Activated CD4-positive, alpha-beta T cell treated with anti-CD3 and anti-CD28 coated beads, Interleukin-2, Interleukin-6, amounts not matched to agents 100 ng/mL and 50 ng/mL, durations not matched to agents 16 hours and 8 hours (primary cell): ENCODE data around the gene LRP2.
"Not testable (repeated sequence)": the region's sequence is repeated elsewhere in the genome, so short reads cannot be mapped to it uniquely, and the experiment has no call there.

Experiments
- DNase-seq: peaks from one replicate; pipeline ENCODE4 v3.0.0-alpha.2; 2020

Gene LRP2

DNA sequence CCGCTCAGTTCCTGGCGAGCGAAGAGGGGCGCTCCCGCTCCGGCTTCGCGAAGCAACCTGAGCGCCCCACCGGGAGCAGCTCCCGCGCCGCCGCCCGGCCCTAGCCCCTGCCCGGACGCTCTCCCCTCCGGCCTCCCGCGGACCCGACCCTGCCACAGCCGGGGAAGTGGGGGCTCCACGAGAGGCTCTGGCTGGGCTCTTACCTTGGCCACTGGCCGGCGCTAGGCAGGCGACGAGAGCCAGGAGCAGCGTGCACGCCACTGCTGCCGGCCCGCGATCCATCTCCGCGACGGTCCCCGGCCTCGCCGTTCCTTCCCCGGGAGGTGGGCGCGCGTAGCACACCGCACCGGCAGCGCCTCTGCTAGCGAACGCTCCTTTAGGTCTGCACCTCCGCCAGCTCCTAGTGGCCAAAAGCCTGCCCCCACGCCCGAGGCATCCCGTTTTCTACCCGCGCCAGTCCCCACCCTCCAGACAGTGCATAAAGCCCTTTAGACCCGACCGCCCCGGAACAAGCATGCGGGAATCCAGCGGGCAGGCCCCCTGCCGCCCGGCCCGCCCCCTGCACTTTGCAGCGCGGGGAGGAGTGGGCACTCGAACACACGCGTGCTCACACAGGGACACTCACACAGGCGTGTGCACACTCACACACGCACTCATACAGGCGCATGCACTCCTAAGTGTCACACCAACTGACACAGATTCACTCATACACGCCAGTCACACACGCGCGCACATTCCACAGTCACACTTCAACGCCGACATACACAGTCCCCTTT is at the start of gene LRP2:
TSS of gene LRP2 (minus strand) at position 417 of the 776 bp plus-strand sequence. CDS start at position 282, 135 bp downstream.
- peak; percentile 7 for DNase-seq

GRCh38 chr2:169406891-169407290 is 44.6 kb upstream of the LRP2 start:
- no peak for DNase-seq

DNA sequence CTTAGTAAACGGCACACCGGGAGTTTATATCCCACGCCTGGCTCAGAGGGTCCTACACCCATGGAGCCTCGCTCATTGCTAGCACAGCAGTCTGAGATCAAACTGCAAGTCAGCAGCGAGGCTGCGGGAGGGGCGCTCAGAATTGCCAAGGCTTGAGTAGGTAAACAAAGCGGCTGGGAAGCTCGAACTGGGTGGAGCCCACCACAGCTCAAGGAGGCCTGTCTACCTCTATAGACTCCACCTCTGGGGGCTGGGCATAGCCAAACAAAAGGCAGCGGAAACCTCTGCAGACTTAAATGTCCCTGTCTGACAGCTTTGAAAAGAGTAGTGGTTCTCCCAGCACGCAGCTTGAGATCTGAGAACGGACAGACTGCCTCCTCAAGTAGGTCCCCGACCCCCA is 37.2 kb upstream of the LRP2 start:
- DNase-seq = not testable (repeated sequence)

GRCh38 chr2:169397697-169398096 is 35.4 kb upstream of the LRP2 start:
- no peak for DNase-seq

- no peak for DNase-seq
Observed at GRCh38 chr2:169395821-169396374, 33.6 kb upstream of the LRP2 start.

DNA sequence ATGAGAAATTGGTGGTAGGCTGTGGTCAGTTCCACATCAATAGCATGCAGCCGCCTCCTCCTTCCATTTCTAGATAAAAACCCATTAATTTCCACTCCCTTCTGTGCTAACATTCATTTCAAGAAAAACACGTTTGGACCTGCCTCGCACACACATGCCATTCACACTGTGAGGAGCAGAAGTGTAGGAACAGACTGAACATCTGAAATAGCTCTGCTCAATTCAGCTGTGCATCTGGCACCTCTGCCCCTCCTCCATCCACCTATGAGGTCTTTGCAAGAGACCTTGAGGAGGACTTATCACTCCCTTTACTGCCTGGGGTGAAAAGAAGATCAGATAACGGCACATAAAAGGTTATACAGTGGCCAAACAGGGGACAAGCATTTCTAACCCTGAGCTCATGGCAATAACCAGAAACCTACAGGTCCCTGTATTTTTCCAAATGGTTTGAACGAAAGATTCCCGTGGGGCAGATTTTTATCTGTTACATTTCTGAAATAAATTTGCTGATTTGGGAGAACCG is 30.8 kb upstream of the LRP2 start:
- DNase-seq = no peak

GRCh38 chr2:169391236-169391635 is 28.9 kb upstream of the LRP2 start:
- no peak for DNase-seq

- no peak for DNase-seq
Observed at GRCh38 chr2:169388161-169388560, 25.8 kb upstream of the LRP2 start.

GRCh38 chr2:169386722-169387121 is 24.4 kb upstream of the LRP2 start:
- no peak for DNase-seq

DNA sequence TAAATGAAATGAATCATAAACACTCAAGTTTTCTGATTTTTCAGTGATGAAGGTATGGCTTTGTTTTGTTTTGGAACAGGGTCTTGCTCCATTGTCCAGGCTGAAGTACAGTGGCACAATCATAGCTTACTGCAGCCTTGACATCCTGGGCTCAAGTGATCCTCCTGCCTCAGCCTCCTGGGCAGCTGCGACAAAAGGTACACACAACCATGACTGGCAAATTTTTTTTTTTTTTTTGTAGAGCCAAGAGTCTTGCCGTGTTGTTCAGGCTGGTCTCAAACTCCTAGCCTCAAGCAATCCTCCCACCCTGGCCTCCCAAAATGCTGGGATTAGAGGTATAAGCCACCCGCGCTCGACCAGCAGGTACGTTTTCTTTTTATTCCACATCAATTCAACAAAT is 22.5 kb upstream of the LRP2 start:
- no peak for DNase-seq

DNA sequence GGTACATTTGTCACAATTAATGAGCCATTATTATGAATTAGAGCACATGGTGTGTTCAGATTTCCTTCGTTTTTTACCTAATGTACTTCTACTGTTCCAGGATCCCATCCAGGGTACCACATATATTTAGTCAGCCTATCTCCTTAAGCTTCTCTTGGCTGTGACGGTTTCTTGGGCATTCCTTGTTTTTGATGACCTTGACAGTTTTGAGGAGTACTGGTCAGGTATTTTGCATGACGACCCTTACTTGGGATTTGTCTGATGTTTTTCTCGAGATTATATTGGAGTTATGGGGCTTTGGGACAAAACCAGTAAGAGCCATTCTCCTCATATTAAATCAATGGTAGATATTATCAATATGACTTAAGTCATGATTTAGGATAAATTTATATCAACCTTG is 10.2 kb upstream of the LRP2 start:
- no peak for DNase-seq

DNA sequence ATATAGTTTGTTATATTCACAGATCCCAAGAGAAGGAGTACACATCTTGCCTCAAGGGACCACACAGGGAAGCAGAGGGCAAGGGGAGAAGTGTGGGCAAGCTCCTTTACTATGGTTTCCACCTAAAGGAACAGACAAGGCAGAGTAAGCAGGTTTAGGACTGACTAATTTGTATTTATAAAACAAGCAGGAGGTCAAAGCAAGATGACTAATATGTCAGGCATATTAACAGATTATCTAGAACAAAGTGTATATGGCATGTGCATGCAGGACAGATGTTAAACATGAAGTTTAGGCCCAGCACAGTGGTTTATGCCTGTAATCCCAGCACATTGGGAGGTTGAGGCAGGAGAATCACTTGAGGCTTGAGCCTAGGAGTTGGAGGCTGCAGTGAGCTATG is 3.7 kb upstream of the LRP2 start:
- no peak for DNase-seq

DNA sequence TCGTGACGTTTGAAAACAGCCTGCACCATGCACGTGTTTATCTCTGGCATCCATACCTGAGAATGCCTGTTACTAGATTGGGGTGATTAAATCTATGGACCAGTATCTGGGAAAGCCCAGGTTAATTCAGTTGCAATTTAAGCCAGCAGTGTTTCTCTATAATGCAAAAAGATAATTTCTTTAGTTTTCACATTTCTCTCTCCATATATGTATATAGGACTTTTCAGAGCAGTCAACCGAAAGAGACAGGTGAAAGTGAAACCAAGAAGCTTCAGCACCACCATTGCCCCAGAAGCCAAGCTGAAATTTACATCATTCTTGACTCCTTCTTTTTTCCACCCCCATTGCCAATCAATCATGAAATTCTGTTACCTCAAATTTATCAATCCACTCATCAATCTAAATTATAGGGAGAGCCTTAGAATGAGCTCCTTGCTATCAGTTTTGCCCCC is 2.7 kb upstream of the LRP2 start:
- peak; percentile 22 for DNase-seq

DNA sequence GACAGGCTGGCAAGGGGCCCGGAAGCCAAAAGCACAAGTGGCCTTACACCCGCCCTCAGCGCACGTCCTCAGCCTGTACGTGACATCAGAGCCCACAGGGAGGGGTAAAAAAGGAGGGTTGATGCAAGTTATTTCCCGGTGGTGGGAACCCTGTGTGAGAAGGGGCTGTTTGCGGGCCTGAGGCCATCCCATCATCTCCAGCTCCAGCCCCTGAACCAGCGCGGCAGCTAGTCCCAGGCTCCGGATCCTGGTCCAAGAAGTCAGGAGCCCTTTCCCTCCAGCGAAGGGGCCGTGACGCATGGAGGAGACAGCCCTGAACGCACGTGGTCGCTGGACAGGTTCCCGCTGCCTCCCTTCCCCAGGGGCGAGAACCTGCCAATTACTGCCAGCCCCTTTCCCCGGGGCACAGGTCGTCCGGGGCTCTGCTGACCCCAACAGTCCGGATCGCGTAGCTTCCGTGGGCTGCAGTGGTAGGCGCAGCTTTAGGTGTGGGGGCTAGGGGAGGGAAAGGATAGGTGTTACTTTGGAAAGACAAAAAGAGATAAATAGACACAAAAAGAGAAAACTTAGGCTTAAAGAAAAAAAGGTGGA is 1.3 kb upstream of the LRP2 start:
- peak; percentile 58 for DNase-seq

DNA sequence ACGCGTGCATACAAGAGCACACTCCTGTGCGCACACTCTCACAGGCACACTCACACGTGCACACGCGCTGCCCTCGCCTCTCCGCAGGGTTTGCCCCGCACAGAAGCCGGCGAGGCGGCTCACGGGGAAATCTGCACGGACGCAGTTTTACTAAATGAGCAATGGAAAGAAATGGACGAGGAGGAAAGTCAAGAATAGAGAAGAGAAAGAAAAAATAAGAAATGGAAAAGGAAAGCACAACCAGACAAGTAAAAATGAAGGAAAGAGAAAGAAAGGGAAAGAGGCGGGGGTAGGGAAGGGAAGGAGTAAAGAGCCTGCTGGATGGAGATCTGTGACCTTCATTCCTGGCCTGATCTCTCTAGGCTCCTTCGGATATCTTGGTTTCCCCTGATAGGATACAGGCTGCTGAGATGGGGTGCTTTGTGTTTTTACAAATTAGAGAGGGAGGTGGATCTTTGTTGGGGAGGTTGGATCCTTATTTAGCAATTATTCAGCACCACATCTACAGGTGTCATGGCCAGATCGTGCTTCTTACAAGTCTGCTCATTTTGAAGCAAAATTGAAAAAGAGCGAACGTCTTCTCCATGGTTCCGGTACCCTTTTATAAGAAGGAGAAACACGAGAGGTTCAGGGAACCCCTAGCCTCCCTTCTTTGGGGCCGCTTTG is 693 bp upstream of the LRP2 start:
- peak; percentile 4 for DNase-seq

- peak; percentile 5 for DNase-seq
Observed at GRCh38 chr2:169361706-169362117, 622 bp downstream of the LRP2 start.

DNA sequence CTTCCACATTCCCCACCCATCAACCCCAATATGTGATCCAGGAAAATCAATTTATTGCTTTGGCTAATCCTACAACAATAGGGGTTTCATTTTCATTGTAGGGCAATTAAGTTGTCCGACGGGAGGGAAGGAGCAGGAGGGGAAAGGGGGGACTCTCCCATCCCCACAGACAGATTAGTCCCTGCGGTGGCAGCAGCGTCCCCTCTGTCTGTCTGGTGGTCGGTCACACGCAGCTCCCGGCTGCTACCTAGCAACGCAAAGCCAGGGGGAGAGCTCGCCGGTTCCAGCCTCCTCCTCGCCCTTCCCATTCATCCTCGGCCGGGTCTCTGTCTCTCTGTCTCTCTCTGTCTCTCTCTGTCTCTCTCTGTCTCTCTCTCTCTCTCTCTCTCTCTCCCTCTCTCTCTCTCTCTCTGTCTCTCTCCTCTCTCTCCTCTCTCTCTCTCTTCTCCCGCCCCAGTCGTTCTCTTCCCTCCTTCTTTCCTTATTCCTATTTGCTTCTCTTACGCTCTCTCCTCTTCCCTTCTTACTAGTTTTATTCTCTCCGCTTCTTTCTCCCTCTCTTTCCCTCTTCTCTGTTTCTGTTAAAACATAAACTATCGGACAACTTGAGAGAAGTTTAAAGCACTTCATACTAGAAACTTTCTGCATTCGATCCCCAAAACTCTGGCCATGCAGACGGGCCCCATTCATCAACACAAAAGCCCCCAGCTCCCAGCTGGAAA is 1.2 kb downstream of the LRP2 start:
- no peak for DNase-seq

DNA sequence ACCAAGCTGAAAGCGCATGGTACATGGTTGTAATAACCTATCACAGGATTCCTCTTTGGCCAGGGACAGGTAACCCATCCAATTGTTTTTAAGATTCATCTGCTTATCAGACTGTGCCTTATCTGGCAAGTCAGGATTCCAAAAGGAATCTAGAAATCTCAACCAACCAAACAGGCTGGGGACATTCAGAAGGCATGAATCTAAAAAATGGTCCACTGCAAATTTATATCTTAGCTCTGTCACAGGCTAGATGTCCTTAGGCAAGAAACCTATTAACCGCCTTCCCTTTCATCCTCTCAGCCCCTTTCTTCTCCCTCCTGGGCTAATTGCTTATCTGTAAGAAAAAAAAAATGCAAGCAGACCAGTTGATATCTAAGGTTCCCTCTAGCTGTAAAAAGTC is 4.3 kb downstream of the LRP2 start:
- DNase-seq = no peak

- peak; percentile 19 for DNase-seq
Observed at GRCh38 chr2:169354244-169354643, 8.1 kb downstream of the LRP2 start.

GRCh38 chr2:169351725-169352124 is 10.6 kb downstream of the LRP2 start:
- DNase-seq = no peak

GRCh38 chr2:169349535-169349934 is 12.8 kb downstream of the LRP2 start:
- DNase-seq = no peak

GRCh38 chr2:169348321-169349024 is 13.9 kb downstream of the LRP2 start:
- no peak for DNase-seq
